ENCODE results near the gene AGPAT3.

The AGPAT3 gene

GRCh38 chr21:43866659-43867331 lies 1.8 kb downstream of the AGPAT3 start:
- H3K36me3 Mint-ChIP-seq (ENCODE audit: low read depth): peaks cover 39% of the 10 kb centered on the region
- peak overlapping the region; percentile 84 for H3K4me3 Mint-ChIP-seq
- peaks cover 46% of the 10 kb centered on the region for H3K4me1 Mint-ChIP-seq (ENCODE audit: low read depth)
- peak overlapping the region; percentile 88 for H3K27ac Mint-ChIP-seq
- H3K27me3 Mint-ChIP-seq: no peaks in the 10 kb centered on the region
- no peaks in the 10 kb centered on the region for H3K9me3 Mint-ChIP-seq

- H3K36me3 Mint-ChIP-seq (ENCODE audit: low read depth): peaks cover 42% of the 10 kb centered on the region
- H3K4me1 Mint-ChIP-seq (ENCODE audit: low read depth): peaks cover 51% of the 10 kb centered on the region
- no peaks in the 10 kb centered on the region for H3K27me3 Mint-ChIP-seq
These were observed 2.3 kb downstream of the AGPAT3 start for GRCh38 chr21:43867332-43867703.

GRCh38 chr21:43867948-43868347 lies 2.9 kb downstream of the AGPAT3 start:
- Mint-ChIP-seq H3K27me3 (no peaks in the 10 kb centered on the region), H3K36me3 (ENCODE audit: low read depth) (peaks cover 48% of the 10 kb centered on the region), H3K4me3 (peak overlapping the region; percentile 64), H3K9me3 (no peaks in the 10 kb centered on the region), H3K27ac (no peak overlapping the region), H3K4me1 (ENCODE audit: low read depth) (peaks cover 57% of the 10 kb centered on the region)

More at GRCh38 chr21:43867332-43867703, 2.3 kb downstream of the AGPAT3 start:
- Mint-ChIP-seq H3K9me3 (no peaks in the 10 kb centered on the region), H3K27ac (peak overlapping the region; percentile 88), H3K4me3 (peak overlapping the region; percentile 84)

- Mint-ChIP-seq H3K36me3 (ENCODE audit: low read depth) (peaks cover 52% of the 10 kb centered on the region), H3K27me3 (no peaks in the 10 kb centered on the region)
These were observed 3.4 kb downstream of the AGPAT3 start for GRCh38 chr21:43868461-43868860.

GRCh38 chr21:43869486-43870325 lies 4.7 kb downstream of the AGPAT3 start:
- Mint-ChIP-seq H3K36me3 (ENCODE audit: low read depth) (peaks cover 61% of the 10 kb centered on the region), H3K27me3 (no peaks in the 10 kb centered on the region), H3K4me1 (ENCODE audit: low read depth) (peaks cover 71% of the 10 kb centered on the region), H3K4me3 (no peak overlapping the region), H3K9me3 (no peaks in the 10 kb centered on the region), H3K27ac (no peak overlapping the region)

More at GRCh38 chr21:43868461-43868860, 3.4 kb downstream of the AGPAT3 start:
- Mint-ChIP-seq H3K4me3 (no peak overlapping the region), H3K27ac (no peak overlapping the region), H3K9me3 (no peaks in the 10 kb centered on the region), H3K4me1 (ENCODE audit: low read depth) (peaks cover 62% of the 10 kb centered on the region)

- Mint-ChIP-seq H3K27me3 (no peaks in the 10 kb centered on the region), H3K9me3 (peaks cover 4% of the 10 kb centered on the region), H3K36me3 (ENCODE audit: low read depth) (peaks cover 74% of the 10 kb centered on the region), H3K4me1 (ENCODE audit: low read depth) (peaks cover 79% of the 10 kb centered on the region), H3K4me3 (no peak overlapping the region), H3K27ac (peak overlapping the region; percentile 54)
These were observed 6.5 kb downstream of the AGPAT3 start for GRCh38 chr21:43871487-43871886.

- no peak overlapping the region for H3K4me3 Mint-ChIP-seq
- H3K9me3 Mint-ChIP-seq: peaks cover 4% of the 10 kb centered on the region
- peaks cover 67% of the 10 kb centered on the region for H3K4me1 Mint-ChIP-seq (ENCODE audit: low read depth)
These were observed 7.6 kb downstream of the AGPAT3 start for GRCh38 chr21:43872531-43873197.

GRCh38 chr21:43873673-43874072 lies 8.7 kb downstream of the AGPAT3 start:
- Mint-ChIP-seq H3K4me3 (peak overlapping the region; percentile 46), H3K4me1 (ENCODE audit: low read depth) (peaks cover 58% of the 10 kb centered on the region), H3K36me3 (ENCODE audit: low read depth) (peaks cover 70% of the 10 kb centered on the region), H3K27me3 (no peaks in the 10 kb centered on the region), H3K27ac (peak overlapping the region; percentile 91), H3K9me3 (peaks cover 4% of the 10 kb centered on the region)

More at GRCh38 chr21:43872531-43873197, 7.6 kb downstream of the AGPAT3 start:
- peaks cover 71% of the 10 kb centered on the region for H3K36me3 Mint-ChIP-seq (ENCODE audit: low read depth)
- H3K27me3 Mint-ChIP-seq: no peaks in the 10 kb centered on the region
- H3K27ac Mint-ChIP-seq: peak overlapping the region; percentile 91

- H3K36me3 Mint-ChIP-seq (ENCODE audit: low read depth): peaks cover 66% of the 10 kb centered on the region
- peaks cover 54% of the 10 kb centered on the region for H3K4me1 Mint-ChIP-seq (ENCODE audit: low read depth)
These were observed 9.2 kb downstream of the AGPAT3 start for GRCh38 chr21:43874085-43874805.

GRCh38 chr21:43876605-43877004 lies 11.6 kb downstream of the AGPAT3 start:
- no peaks in the 10 kb centered on the region for H3K27me3 Mint-ChIP-seq
- peaks cover 4% of the 10 kb centered on the region for H3K9me3 Mint-ChIP-seq
- peaks cover 66% of the 10 kb centered on the region for H3K4me1 Mint-ChIP-seq (ENCODE audit: low read depth)
- no peak overlapping the region for H3K27ac Mint-ChIP-seq
- H3K36me3 Mint-ChIP-seq (ENCODE audit: low read depth): peaks cover 65% of the 10 kb centered on the region
- no peak overlapping the region for H3K4me3 Mint-ChIP-seq

More at GRCh38 chr21:43874085-43874805, 9.2 kb downstream of the AGPAT3 start:
- no peaks in the 10 kb centered on the region for H3K27me3 Mint-ChIP-seq
- peaks cover 4% of the 10 kb centered on the region for H3K9me3 Mint-ChIP-seq
- H3K27ac Mint-ChIP-seq: peak overlapping the region; percentile 91
- peak overlapping the region; percentile 46 for H3K4me3 Mint-ChIP-seq

- H3K9me3 Mint-ChIP-seq: peaks cover 4% of the 10 kb centered on the region
- no peak overlapping the region for H3K27ac Mint-ChIP-seq
- no peak overlapping the region for H3K4me3 Mint-ChIP-seq
- H3K27me3 Mint-ChIP-seq: no peaks in the 10 kb centered on the region
- peaks cover 61% of the 10 kb centered on the region for H3K4me1 Mint-ChIP-seq (ENCODE audit: low read depth)
- peaks cover 53% of the 10 kb centered on the region for H3K36me3 Mint-ChIP-seq (ENCODE audit: low read depth)
These were observed 13.0 kb downstream of the AGPAT3 start for GRCh38 chr21:43877936-43878575.

GRCh38 chr21:43879348-43880110 lies 14.5 kb downstream of the AGPAT3 start:
- Mint-ChIP-seq H3K4me1 (ENCODE audit: low read depth) (peaks cover 61% of the 10 kb centered on the region), H3K4me3 (no peak overlapping the region)

GRCh38 chr21:43880111-43880985 lies 15.3 kb downstream of the AGPAT3 start:
- Mint-ChIP-seq H3K36me3 (ENCODE audit: low read depth) (peaks cover 38% of the 10 kb centered on the region), H3K4me3 (no peak overlapping the region), H3K9me3 (peaks cover 2% of the 10 kb centered on the region), H3K27ac (peak overlapping the region; percentile 53), H3K4me1 (ENCODE audit: low read depth) (peaks cover 62% of the 10 kb centered on the region), H3K27me3 (no peaks in the 10 kb centered on the region)

More at GRCh38 chr21:43879348-43880110, 14.5 kb downstream of the AGPAT3 start:
- peaks cover 43% of the 10 kb centered on the region for H3K36me3 Mint-ChIP-seq (ENCODE audit: low read depth)
- H3K9me3 Mint-ChIP-seq: peaks cover 4% of the 10 kb centered on the region
- no peak overlapping the region for H3K27ac Mint-ChIP-seq
- no peaks in the 10 kb centered on the region for H3K27me3 Mint-ChIP-seq

Data from stimulated activated naive CD8-positive, alpha-beta T cell treated with anti-CD3 and anti-CD28 coated beads, Interleukin-15, Interleukin-2, amounts not matched to agents 100 ng/mL and 50 ng/mL, for 24 hours (primary cell).